BLaER1 (cell line): ENCODE results near the gene TMEFF2.

Experiments
- H3K27ac ChIP-seq: shearing (Covaris generic); formaldehyde crosslinking; 2 replicates; pipeline ENCODE4 v1.8.1; 2022
- H3K27me3 ChIP-seq: shearing (Covaris generic); formaldehyde crosslinking; 2 replicates; pipeline ENCODE4 v1.8.1; 2022
- H3K36me3 ChIP-seq: shearing (Covaris generic); formaldehyde crosslinking; 2 replicates; pipeline ENCODE4 v1.8.1; 2022
- H3K4me1 ChIP-seq: shearing (Covaris generic); formaldehyde crosslinking; 2 replicates; pipeline ENCODE4 v1.8.1; 2022
- H3K4me2 ChIP-seq: shearing (Covaris generic); formaldehyde crosslinking; 2 replicates; pipeline ENCODE4 v1.8.1; 2022
- H3K4me3 ChIP-seq: shearing (Covaris generic); formaldehyde crosslinking; 2 replicates; pipeline ENCODE4 v1.8.1; 2022
- H3K9ac ChIP-seq: shearing (Covaris generic); formaldehyde crosslinking; 2 replicates; pipeline ENCODE4 v1.8.1; 2022
- H3K9me3 ChIP-seq: shearing (Covaris generic); formaldehyde crosslinking; 2 replicates; pipeline ENCODE4 v1.8.1; 2022
- H4K20me1 ChIP-seq: shearing (Covaris generic); formaldehyde crosslinking; 2 replicates; pipeline ENCODE4 v1.8.1; 2022
- Cebpa-rat ChIP-seq: shearing (Covaris generic); IDR thresholded peaks from 2 replicates; pipeline ENCODE4 v1.8.1; 2022

TMEFF2 gene

GRCh38 chr2:192029089-192029488 lies 165.6 kb downstream of the TMEFF2 start:
- Histone ChIP-seq H3K4me2 (no peak overlapping the region), H3K9ac (no peak overlapping the region), H3K4me3 (no peak overlapping the region), H3K27ac (no peak overlapping the region), H3K36me3 (no peaks in the 10 kb centered on the region), H3K4me1 (no peaks in the 10 kb centered on the region), H4K20me1 (no peaks in the 10 kb centered on the region), H3K9me3 (no peaks in the 10 kb centered on the region), H3K27me3 (no peaks in the 10 kb centered on the region)
- TF ChIP-seq Cebpa-rat, result no peak

- H3K4me2 ChIP-seq, result no peak overlapping the region
- H4K20me1 ChIP-seq, result no peaks in the 10 kb centered on the region
- no peak overlapping the region for H3K4me3 ChIP-seq
- H3K9ac ChIP-seq, result no peak overlapping the region
- no peaks in the 10 kb centered on the region for H3K9me3 ChIP-seq
- H3K27ac ChIP-seq, result no peak overlapping the region
- TF ChIP-seq Cebpa-rat, result no peak
- no peaks in the 10 kb centered on the region for H3K36me3 ChIP-seq
- H3K4me1 ChIP-seq, result no peaks in the 10 kb centered on the region
- H3K27me3 ChIP-seq, result no peaks in the 10 kb centered on the region
Measured at GRCh38 chr2:192026825-192027120, 168.0 kb downstream of the TMEFF2 start.

GRCh38 chr2:192026059-192026824 lies 168.5 kb downstream of the TMEFF2 start:
- Histone ChIP-seq H3K9me3 (no peaks in the 10 kb centered on the region), H3K4me3 (no peak overlapping the region), H3K36me3 (no peaks in the 10 kb centered on the region), H3K27ac (no peak overlapping the region), H3K27me3 (no peaks in the 10 kb centered on the region), H3K9ac (no peak overlapping the region), H3K4me1 (no peaks in the 10 kb centered on the region), H4K20me1 (no peaks in the 10 kb centered on the region), H3K4me2 (no peak overlapping the region)
- no peak for TF ChIP-seq Cebpa-rat

GRCh38 chr2:192025637-192026036 lies 169.1 kb downstream of the TMEFF2 start:
- no peaks in the 10 kb centered on the region for H4K20me1 ChIP-seq
- H3K27me3 ChIP-seq, result no peaks in the 10 kb centered on the region
- H3K4me2 ChIP-seq, result no peak overlapping the region
- TF ChIP-seq Cebpa-rat, result no peak
- H3K9ac ChIP-seq, result no peak overlapping the region
- no peaks in the 10 kb centered on the region for H3K9me3 ChIP-seq
- H3K27ac ChIP-seq, result no peak overlapping the region
- no peak overlapping the region for H3K4me3 ChIP-seq
- no peaks in the 10 kb centered on the region for H3K4me1 ChIP-seq
- H3K36me3 ChIP-seq, result no peaks in the 10 kb centered on the region

- no peak for TF ChIP-seq Cebpa-rat
- H3K36me3 ChIP-seq, result no peaks in the 10 kb centered on the region
- H4K20me1 ChIP-seq, result no peaks in the 10 kb centered on the region
- no peak overlapping the region for H3K4me3 ChIP-seq
- no peaks in the 10 kb centered on the region for H3K9me3 ChIP-seq
- H3K4me1 ChIP-seq, result no peaks in the 10 kb centered on the region
- H3K4me2 ChIP-seq, result no peak overlapping the region
- H3K27ac ChIP-seq, result no peak overlapping the region
- no peak overlapping the region for H3K9ac ChIP-seq
- no peaks in the 10 kb centered on the region for H3K27me3 ChIP-seq
Measured at GRCh38 chr2:192023006-192023405, 171.7 kb downstream of the TMEFF2 start.

GRCh38 chr2:192017844-192018243 lies 176.9 kb downstream of the TMEFF2 start:
- Histone ChIP-seq H3K27me3 (no peaks in the 10 kb centered on the region), H3K27ac (no peak overlapping the region), H3K4me2 (no peak overlapping the region), H3K9me3 (no peaks in the 10 kb centered on the region), H4K20me1 (no peaks in the 10 kb centered on the region), H3K9ac (no peak overlapping the region), H3K36me3 (no peaks in the 10 kb centered on the region), H3K4me3 (no peak overlapping the region), H3K4me1 (no peaks in the 10 kb centered on the region)
- no peak for TF ChIP-seq Cebpa-rat

GRCh38 chr2:192016265-192016664 lies 178.5 kb downstream of the TMEFF2 start:
- no peaks in the 10 kb centered on the region for H3K27me3 ChIP-seq
- no peaks in the 10 kb centered on the region for H3K36me3 ChIP-seq
- no peak overlapping the region for H3K4me2 ChIP-seq
- TF ChIP-seq Cebpa-rat, result no peak
- H3K4me3 ChIP-seq, result no peak overlapping the region
- no peak overlapping the region for H3K9ac ChIP-seq
- no peaks in the 10 kb centered on the region for H4K20me1 ChIP-seq
- H3K4me1 ChIP-seq, result no peaks in the 10 kb centered on the region
- H3K27ac ChIP-seq, result no peak overlapping the region
- no peaks in the 10 kb centered on the region for H3K9me3 ChIP-seq

- no peaks in the 10 kb centered on the region for H3K4me1 ChIP-seq
- no peaks in the 10 kb centered on the region for H4K20me1 ChIP-seq
- no peaks in the 10 kb centered on the region for H3K27me3 ChIP-seq
- H3K9me3 ChIP-seq, result no peaks in the 10 kb centered on the region
- no peak for TF ChIP-seq Cebpa-rat
- no peak overlapping the region for H3K4me2 ChIP-seq
- no peak overlapping the region for H3K4me3 ChIP-seq
- H3K36me3 ChIP-seq, result no peaks in the 10 kb centered on the region
- no peak overlapping the region for H3K27ac ChIP-seq
- H3K9ac ChIP-seq, result no peak overlapping the region
Measured at GRCh38 chr2:192013211-192013610, 181.5 kb downstream of the TMEFF2 start.

GRCh38 chr2:192011196-192011595 lies 183.5 kb downstream of the TMEFF2 start:
- H3K4me3 ChIP-seq, result no peak overlapping the region
- no peaks in the 10 kb centered on the region for H3K4me1 ChIP-seq
- TF ChIP-seq Cebpa-rat, result no peak
- no peak overlapping the region for H3K4me2 ChIP-seq
- no peaks in the 10 kb centered on the region for H3K9me3 ChIP-seq
- H4K20me1 ChIP-seq, result no peaks in the 10 kb centered on the region
- no peaks in the 10 kb centered on the region for H3K27me3 ChIP-seq
- no peaks in the 10 kb centered on the region for H3K36me3 ChIP-seq
- no peak overlapping the region for H3K9ac ChIP-seq
- no peak overlapping the region for H3K27ac ChIP-seq

- Histone ChIP-seq H3K36me3 (no peaks in the 10 kb centered on the region), H3K4me2 (no peak overlapping the region), H3K9ac (no peak overlapping the region), H3K4me3 (no peak overlapping the region), H3K9me3 (no peaks in the 10 kb centered on the region), H3K27me3 (no peaks in the 10 kb centered on the region), H3K4me1 (no peaks in the 10 kb centered on the region), H4K20me1 (no peaks in the 10 kb centered on the region), H3K27ac (no peak overlapping the region)
- TF ChIP-seq Cebpa-rat, result no peak
Measured at GRCh38 chr2:192010073-192010472, 184.7 kb downstream of the TMEFF2 start.
